ENCODE results near the gene ATP8B3.

ATP8B3 gene

DNA sequence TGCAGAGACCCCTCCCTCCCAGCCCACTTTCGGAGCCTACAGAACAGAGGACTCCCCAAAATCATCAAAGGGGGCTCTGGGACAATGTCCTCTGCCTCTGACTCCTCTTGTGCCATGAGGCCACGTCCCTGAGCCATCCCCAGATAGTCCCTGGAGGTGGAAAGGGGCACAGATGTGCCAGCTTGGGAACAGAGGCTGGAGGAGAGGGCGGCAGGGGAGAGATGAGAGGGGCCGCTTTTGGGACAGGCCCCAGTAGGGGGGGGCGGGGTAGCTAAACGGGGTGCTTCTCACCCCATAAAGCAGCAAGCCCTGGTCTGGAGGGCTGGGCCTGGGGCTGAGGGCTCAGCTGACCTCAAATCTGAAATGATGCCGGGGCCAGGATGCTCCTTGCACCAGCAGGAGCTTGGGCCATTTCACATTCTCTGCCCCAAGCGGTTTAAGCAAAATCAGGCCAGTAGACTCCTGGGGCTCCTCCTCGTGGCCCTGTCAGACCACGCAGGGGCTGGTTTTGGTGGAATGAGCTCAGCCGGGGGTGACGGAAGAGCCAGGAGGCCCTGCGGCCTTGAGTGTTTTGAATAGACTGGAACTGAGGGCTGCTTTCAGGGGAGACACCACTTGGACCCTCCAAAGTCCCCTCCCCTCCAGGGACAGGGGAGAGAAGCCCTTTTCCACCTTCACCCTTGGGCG, 31.7 kb downstream of the ATP8B3 start:
- Histone ChIP-seq H3K9me3 (ENCODE audit: control insufficient read depth, insufficient read depth, low read depth, low read length) (no peaks in the 10 kb centered on the region), H3K27ac (ENCODE audit: extremely low read depth, low read depth, low read length) (no peak overlapping the region), H3K4me3 (ENCODE audit: low read depth, low read length) (no peak overlapping the region), H3K4me1 (ENCODE audit: control insufficient read depth, insufficient read depth, low read length) (no peaks in the 10 kb centered on the region), H3K36me3 (ENCODE audit: control insufficient read depth in 2 of 2, insufficient read depth in 1 of 2, low read length in 2 of 2) (no peaks in the 10 kb centered on the region)
- TF ChIP-seq ZNF121 (tag by site-specific recombination; IDR thresholded peaks at IDR 0.05) (no peak), ZNF433 (tag by site-specific recombination; IDR thresholded peaks at IDR 0.05; ENCODE audit: low read depth) (no peak), IKZF3 (tag by site-specific recombination; IDR thresholded peaks at IDR 0.05) (no peak)
- TF ChIP-seq, protein P1, sequence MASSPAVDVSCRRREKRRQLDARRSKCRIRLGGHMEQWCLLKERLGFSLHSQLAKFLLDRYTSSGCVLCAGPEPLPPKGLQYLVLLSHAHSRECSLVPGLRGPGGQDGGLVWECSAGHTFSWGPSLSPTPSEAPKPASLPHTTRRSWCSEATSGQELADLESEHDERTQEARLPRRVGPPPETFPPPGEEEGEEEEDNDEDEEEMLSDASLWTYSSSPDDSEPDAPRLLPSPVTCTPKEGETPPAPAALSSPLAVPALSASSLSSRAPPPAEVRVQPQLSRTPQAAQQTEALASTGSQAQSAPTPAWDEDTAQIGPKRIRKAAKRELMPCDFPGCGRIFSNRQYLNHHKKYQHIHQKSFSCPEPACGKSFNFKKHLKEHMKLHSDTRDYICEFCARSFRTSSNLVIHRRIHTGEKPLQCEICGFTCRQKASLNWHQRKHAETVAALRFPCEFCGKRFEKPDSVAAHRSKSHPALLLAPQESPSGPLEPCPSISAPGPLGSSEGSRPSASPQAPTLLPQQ (tag by site-specific recombination; IDR thresholded peaks at IDR 0.05): no peak
- ChIA-PET CTCF (interaction anchor here (0.7 to 4.4 kb wide), 7 partner anchors 9 to 191 kb away, joined by 3 to 35 read pairs (median 12); no protein-coding TSS in a partner anchor), POLR2A (interaction anchor here (0.7 kb wide), 1 partner anchor 233 kb away, joined by 3 read pairs; no protein-coding TSS in a partner anchor)

DNA sequence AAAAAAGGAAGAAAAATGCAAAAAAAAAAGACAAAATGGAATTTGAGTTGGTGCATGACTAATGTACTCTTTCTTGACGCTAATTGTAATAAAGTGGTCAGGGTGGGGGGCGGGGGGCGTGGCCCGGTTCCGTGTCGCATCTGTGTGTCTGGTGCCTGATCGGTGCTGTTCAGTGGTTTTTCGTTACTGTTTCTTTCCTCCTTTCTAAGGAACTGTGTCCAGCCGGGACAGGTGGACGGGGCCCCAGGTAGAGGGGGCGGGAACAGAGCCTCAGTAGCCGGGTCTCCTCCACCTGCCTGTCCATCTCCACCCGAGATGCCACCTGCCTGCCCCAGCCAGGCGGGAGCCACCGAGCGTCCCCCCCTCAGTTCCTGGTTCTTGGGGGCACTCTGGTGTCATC, 32.5 kb downstream of the ATP8B3 start:
- no peak overlapping the region for H3K27ac ChIP-seq (ENCODE audit: extremely low read depth, low read depth, low read length)
- ChIA-PET CTCF (interaction anchor here (0.9 to 2.2 kb wide), 2 partner anchors 19 to 107 kb away, joined by 5 to 10 read pairs; no protein-coding TSS in a partner anchor), POLR2A (interaction anchor here (0.6 kb wide), 1 partner anchor 13 kb away, joined by 7 read pairs; no protein-coding TSS in a partner anchor)
- H3K4me1 ChIP-seq (ENCODE audit: control insufficient read depth, insufficient read depth, low read length): no peaks in the 10 kb centered on the region
- H3K9me3 ChIP-seq (ENCODE audit: control insufficient read depth, insufficient read depth, low read depth, low read length): no peaks in the 10 kb centered on the region
- H3K4me3 ChIP-seq (ENCODE audit: low read depth, low read length): no peak overlapping the region
- TF ChIP-seq, protein P1 (tag by site-specific recombination; IDR thresholded peaks at IDR 0.05): no peak
- TF ChIP-seq, protein P2, sequence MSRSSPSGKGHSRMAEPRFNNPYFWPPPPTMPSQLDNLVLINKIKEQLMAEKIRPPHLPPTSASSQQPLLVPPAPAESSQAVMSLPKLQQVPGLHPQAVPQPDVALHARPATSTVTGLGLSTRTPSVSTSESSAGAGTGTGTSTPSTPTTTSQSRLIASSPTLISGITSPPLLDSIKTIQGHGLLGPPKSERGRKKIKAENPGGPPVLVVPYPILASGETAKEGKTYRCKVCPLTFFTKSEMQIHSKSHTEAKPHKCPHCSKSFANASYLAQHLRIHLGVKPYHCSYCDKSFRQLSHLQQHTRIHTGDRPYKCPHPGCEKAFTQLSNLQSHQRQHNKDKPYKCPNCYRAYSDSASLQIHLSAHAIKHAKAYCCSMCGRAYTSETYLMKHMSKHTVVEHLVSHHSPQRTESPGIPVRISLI (tag by site-specific recombination; IDR thresholded peaks at IDR 0.05): no peak
- TF ChIP-seq KLF1 (tag by site-specific recombination; IDR thresholded peaks at IDR 0.05) (0 out of 2 replicates have a peak, but pooled peaks have one; percentile 28), ZNF391 (tag by site-specific recombination; IDR thresholded peaks at IDR 0.05; ENCODE audit: borderline replicate concordance, low read depth) (no peak), SP2 (tag by site-specific recombination; IDR thresholded peaks at IDR 0.05) (no peak)
- H3K36me3 ChIP-seq (ENCODE audit: control insufficient read depth in 2 of 2, insufficient read depth in 1 of 2, low read length in 2 of 2): no peaks in the 10 kb centered on the region

DNA sequence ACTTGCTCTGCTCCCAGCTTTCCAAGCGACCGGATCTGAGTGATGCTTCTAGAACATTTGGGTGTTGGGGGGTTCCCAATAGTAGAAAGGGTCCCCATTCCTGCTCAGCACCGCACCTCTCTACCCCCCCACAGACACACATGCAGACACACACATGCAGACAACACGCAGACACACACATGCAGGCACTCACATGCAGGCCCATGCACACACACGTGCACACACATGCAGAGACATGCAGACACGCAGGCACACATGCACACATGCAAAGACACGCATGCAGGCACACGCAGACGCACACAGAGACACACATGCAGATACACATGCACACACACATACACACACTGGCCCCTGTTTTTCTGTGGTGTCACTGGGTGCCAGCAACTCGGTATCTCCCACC, 34.9 kb downstream of the ATP8B3 start:
- ChIA-PET POLR2A (interaction anchor here (0.6 kb wide), 2 partner anchors 37 to 151 kb away, joined by 3 to 4 read pairs; no protein-coding TSS in a partner anchor), CTCF (interaction anchor here (0.6 to 2.2 kb wide), 8 partner anchors 9 to 388 kb away, joined by 3 to 10 read pairs (median 3); no protein-coding TSS in a partner anchor)
- no peaks in the 10 kb centered on the region for H3K36me3 ChIP-seq (ENCODE audit: control insufficient read depth in 2 of 2, insufficient read depth in 1 of 2, low read length in 2 of 2)

More for the DNA sequence above, 34.9 kb downstream of the ATP8B3 start:
- Histone ChIP-seq H3K4me3 (ENCODE audit: low read depth, low read length) (no peak overlapping the region), H3K4me1 (ENCODE audit: control insufficient read depth, insufficient read depth, low read length) (no peaks in the 10 kb centered on the region; the same call in 1 of the 2 replicates), H3K9me3 (ENCODE audit: control insufficient read depth, insufficient read depth, low read depth, low read length) (no peaks in the 10 kb centered on the region), H3K27ac (ENCODE audit: extremely low read depth, low read depth, low read length) (no peak overlapping the region)
- TF ChIP-seq, protein P3, sequence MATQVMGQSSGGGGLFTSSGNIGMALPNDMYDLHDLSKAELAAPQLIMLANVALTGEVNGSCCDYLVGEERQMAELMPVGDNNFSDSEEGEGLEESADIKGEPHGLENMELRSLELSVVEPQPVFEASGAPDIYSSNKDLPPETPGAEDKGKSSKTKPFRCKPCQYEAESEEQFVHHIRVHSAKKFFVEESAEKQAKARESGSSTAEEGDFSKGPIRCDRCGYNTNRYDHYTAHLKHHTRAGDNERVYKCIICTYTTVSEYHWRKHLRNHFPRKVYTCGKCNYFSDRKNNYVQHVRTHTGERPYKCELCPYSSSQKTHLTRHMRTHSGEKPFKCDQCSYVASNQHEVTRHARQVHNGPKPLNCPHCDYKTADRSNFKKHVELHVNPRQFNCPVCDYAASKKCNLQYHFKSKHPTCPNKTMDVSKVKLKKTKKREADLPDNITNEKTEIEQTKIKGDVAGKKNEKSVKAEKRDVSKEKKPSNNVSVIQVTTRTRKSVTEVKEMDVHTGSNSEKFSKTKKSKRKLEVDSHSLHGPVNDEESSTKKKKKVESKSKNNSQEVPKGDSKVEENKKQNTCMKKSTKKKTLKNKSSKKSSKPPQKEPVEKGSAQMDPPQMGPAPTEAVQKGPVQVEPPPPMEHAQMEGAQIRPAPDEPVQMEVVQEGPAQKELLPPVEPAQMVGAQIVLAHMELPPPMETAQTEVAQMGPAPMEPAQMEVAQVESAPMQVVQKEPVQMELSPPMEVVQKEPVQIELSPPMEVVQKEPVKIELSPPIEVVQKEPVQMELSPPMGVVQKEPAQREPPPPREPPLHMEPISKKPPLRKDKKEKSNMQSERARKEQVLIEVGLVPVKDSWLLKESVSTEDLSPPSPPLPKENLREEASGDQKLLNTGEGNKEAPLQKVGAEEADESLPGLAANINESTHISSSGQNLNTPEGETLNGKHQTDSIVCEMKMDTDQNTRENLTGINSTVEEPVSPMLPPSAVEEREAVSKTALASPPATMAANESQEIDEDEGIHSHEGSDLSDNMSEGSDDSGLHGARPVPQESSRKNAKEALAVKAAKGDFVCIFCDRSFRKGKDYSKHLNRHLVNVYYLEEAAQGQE (tag by site-specific recombination; IDR thresholded peaks at IDR 0.05): no peak
- no peak for TF ChIP-seq YY1 (tag by site-specific recombination; IDR thresholded peaks at IDR 0.05)
- no peak for TF ChIP-seq ZNF596 (tag by site-specific recombination; IDR thresholded peaks at IDR 0.05)
- TF ChIP-seq, protein P4, sequence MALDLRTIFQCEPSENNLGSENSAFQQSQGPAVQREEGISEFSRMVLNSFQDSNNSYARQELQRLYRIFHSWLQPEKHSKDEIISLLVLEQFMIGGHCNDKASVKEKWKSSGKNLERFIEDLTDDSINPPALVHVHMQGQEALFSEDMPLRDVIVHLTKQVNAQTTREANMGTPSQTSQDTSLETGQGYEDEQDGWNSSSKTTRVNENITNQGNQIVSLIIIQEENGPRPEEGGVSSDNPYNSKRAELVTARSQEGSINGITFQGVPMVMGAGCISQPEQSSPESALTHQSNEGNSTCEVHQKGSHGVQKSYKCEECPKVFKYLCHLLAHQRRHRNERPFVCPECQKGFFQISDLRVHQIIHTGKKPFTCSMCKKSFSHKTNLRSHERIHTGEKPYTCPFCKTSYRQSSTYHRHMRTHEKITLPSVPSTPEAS (tag by site-specific recombination; IDR thresholded peaks at IDR 0.05): 0 out of 2 replicates have a peak, but pooled peaks have one; percentile 27
- TF ChIP-seq ZNF624 (tag by site-specific recombination; IDR thresholded peaks at IDR 0.05): no peak
- TF ChIP-seq ZNF112 (tag by site-specific recombination; IDR thresholded peaks at IDR 0.05): no peak

Data from HEK293 (cell line).